GM12872 (cell line): Measurements from ENCODE around the gene POLA1.

Experiments
- CTCF ChIP-seq: IDR thresholded peaks from 3 replicates; pipeline ENCODE4 v1.5.1; 2011; ENCODE audit warnings: low read depth, mild to moderate bottlenecking, low read length, moderate library complexity; ENCODE audit not compliant: insufficient read depth

POLA1 gene

GRCh38 chrX:24696294-24696693 lies 2.6 kb downstream of the POLA1 start:
- TF ChIP-seq CTCF: no peak

- no peak for TF ChIP-seq CTCF
Observed at GRCh38 chrX:24702362-24703184, 8.9 kb downstream of the POLA1 start.

- TF ChIP-seq CTCF: no peak
Observed at GRCh38 chrX:24703185-24703494, 9.4 kb downstream of the POLA1 start.

- TF ChIP-seq CTCF: no peak
Observed at GRCh38 chrX:24718771-24719170, 25.1 kb downstream of the POLA1 start.

GRCh38 chrX:24720036-24720435 lies 26.3 kb downstream of the POLA1 start:
- no peak for TF ChIP-seq CTCF

GRCh38 chrX:24728530-24728929 lies 34.8 kb downstream of the POLA1 start:
- no peak for TF ChIP-seq CTCF

GRCh38 chrX:24732766-24733500 lies 39.2 kb downstream of the POLA1 start:
- no peak for TF ChIP-seq CTCF
